KOPT-K1 (cell line): ENCODE measurements around the gene BTK.
A peak's percentile ranks its signal among the peaks of the same experiment; 100 is the strongest.

Source experiments
- H3K27ac ChIP-seq: fragments of 200-600 bp; sonication (generic); 2 replicates; pipeline ENCODE4 v1.5.1; 2016; ENCODE audit warnings: antibody characterized with exemption, mild to moderate bottlenecking, low read depth, low read length; ENCODE audit not compliant: poor library complexity, severe bottlenecking
- H3K36me3 ChIP-seq: fragments of 200-600 bp; sonication (generic); 2 replicates; pipeline ENCODE4 v1.5.1; 2017; ENCODE audit warnings: antibody characterized with exemption, mild to moderate bottlenecking, low read length, moderate library complexity; ENCODE audit not compliant: insufficient read depth
- H3K9me3 ChIP-seq: fragments of 200-600 bp; sonication (generic); 2 replicates; pipeline ENCODE4 v1.5.1; 2017; ENCODE audit warnings: antibody characterized with exemption, low read length, mild to moderate bottlenecking; ENCODE audit not compliant: insufficient read depth, poor library complexity, severe bottlenecking

The BTK gene

GRCh38 chrX:101407167-101407747 is 21.3 kb upstream of the BTK start:
- peaks cover 25% of the 10 kb centered on the region for H3K36me3 ChIP-seq
- H3K27ac ChIP-seq, result peak overlapping the region; percentile 86
- H3K9me3 ChIP-seq, result no peaks in the 10 kb centered on the region

- peaks cover 77% of the 10 kb centered on the region for H3K36me3 ChIP-seq
- no peaks in the 10 kb centered on the region for H3K9me3 ChIP-seq
- no peak overlapping the region for H3K27ac ChIP-seq
These were observed 13.8 kb upstream of the BTK start for GRCh38 chrX:101399825-101400224.

- peaks cover 81% of the 10 kb centered on the region for H3K36me3 ChIP-seq
- H3K9me3 ChIP-seq, result no peaks in the 10 kb centered on the region
- H3K27ac ChIP-seq, result no peak overlapping the region
These were observed 12.7 kb upstream of the BTK start for GRCh38 chrX:101398694-101399093.

GRCh38 chrX:101397779-101398178 is 11.8 kb upstream of the BTK start:
- peaks cover 81% of the 10 kb centered on the region for H3K36me3 ChIP-seq
- no peaks in the 10 kb centered on the region for H3K9me3 ChIP-seq
- no peak overlapping the region for H3K27ac ChIP-seq

- H3K9me3 ChIP-seq, result no peaks in the 10 kb centered on the region
- peaks cover 76% of the 10 kb centered on the region for H3K36me3 ChIP-seq
- H3K27ac ChIP-seq, result no peak overlapping the region
These were observed 9.8 kb upstream of the BTK start for GRCh38 chrX:101395789-101396188.

- Histone ChIP-seq H3K27ac (no peak overlapping the region), H3K36me3 (peaks cover 70% of the 10 kb centered on the region), H3K9me3 (no peaks in the 10 kb centered on the region)
These were observed 8.4 kb upstream of the BTK start for GRCh38 chrX:101394372-101394771.

- Histone ChIP-seq H3K9me3 (no peaks in the 10 kb centered on the region), H3K27ac (no peak overlapping the region), H3K36me3 (peaks cover 70% of the 10 kb centered on the region)
These were observed 7.7 kb upstream of the BTK start for GRCh38 chrX:101393530-101394305.

GRCh38 chrX:101391831-101392230 is 5.8 kb upstream of the BTK start:
- Histone ChIP-seq H3K27ac (peak overlapping the region; percentile 81), H3K9me3 (no peaks in the 10 kb centered on the region)

GRCh38 chrX:101390664-101391525 is 4.9 kb upstream of the BTK start, which contains the start of gene RPL36A:
RPL36A (plus strand) TSS chrX:101391011; CDS start chrX:101391044, 33 bp downstream.
- H3K27ac ChIP-seq, result peak within 1 kb of the TSS; percentile 81
- peaks cover 43% of the 10 kb centered on the region for H3K36me3 ChIP-seq
- H3K9me3 ChIP-seq, result no peaks in the 10 kb centered on the region

More at GRCh38 chrX:101391831-101392230, 5.8 kb upstream of the BTK start:
- H3K36me3 ChIP-seq, result peaks cover 53% of the 10 kb centered on the region

GRCh38 chrX:101388604-101389003 is 2.6 kb upstream of the BTK start:
- no peak overlapping the region for H3K27ac ChIP-seq
- H3K9me3 ChIP-seq, result no peaks in the 10 kb centered on the region
- H3K36me3 ChIP-seq, result peaks cover 23% of the 10 kb centered on the region

GRCh38 chrX:101386542-101386885 is 523 bp upstream of the BTK start:
- Histone ChIP-seq H3K36me3 (peaks cover 2% of the 10 kb centered on the region), H3K9me3 (no peaks in the 10 kb centered on the region), H3K27ac (no peak overlapping the region)

GRCh38 chrX:101385026-101385684 is 836 bp downstream of the BTK start:
- no peaks in the 10 kb centered on the region for H3K9me3 ChIP-seq
- H3K27ac ChIP-seq, result no peak overlapping the region
- no peaks in the 10 kb centered on the region for H3K36me3 ChIP-seq

- Histone ChIP-seq H3K9me3 (no peaks in the 10 kb centered on the region), H3K36me3 (no peaks in the 10 kb centered on the region), H3K27ac (no peak overlapping the region)
These were observed 2.2 kb downstream of the BTK start for GRCh38 chrX:101383679-101384205.

- Histone ChIP-seq H3K9me3 (no peaks in the 10 kb centered on the region), H3K27ac (no peak overlapping the region)
These were observed 8.4 kb downstream of the BTK start for GRCh38 chrX:101377547-101377946.

More at GRCh38 chrX:101377547-101377946, 8.4 kb downstream of the BTK start:
- H3K36me3 ChIP-seq, result no peaks in the 10 kb centered on the region
